ENCODE results near the gene ASCL5.

ASCL5 gene

GRCh38 chr1:201110616-201111015 lies 16.4 kb downstream of the ASCL5 start:
- DNase-seq, result no peak

DNA sequence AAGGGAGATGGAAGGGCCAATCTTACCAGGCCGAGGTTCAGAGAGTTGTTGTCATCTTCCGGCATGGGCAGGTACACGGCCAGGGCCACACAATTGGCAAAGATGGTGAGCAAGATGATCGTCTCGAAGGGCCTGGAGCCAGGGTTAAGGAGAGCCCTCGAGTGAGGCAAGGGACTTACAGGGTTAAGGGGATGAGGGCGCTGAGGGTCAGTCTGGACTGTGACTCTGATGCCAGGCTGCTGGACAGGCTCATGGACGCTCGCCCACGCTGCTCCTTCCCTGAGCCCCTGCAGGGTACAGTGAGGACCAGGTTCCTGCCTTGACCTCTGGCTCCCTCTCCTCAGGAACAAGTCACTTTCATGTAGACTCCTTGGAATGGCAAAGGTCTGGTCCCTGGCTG lies 16.8 kb downstream of the ASCL5 start:
- DNase-seq, result no peak

GRCh38 chr1:201109651-201110050 lies 17.3 kb downstream of the ASCL5 start:
- DNase-seq, result no peak

GRCh38 chr1:201108614-201109013 lies 18.4 kb downstream of the ASCL5 start:
- DNase-seq, result no peak

DNA sequence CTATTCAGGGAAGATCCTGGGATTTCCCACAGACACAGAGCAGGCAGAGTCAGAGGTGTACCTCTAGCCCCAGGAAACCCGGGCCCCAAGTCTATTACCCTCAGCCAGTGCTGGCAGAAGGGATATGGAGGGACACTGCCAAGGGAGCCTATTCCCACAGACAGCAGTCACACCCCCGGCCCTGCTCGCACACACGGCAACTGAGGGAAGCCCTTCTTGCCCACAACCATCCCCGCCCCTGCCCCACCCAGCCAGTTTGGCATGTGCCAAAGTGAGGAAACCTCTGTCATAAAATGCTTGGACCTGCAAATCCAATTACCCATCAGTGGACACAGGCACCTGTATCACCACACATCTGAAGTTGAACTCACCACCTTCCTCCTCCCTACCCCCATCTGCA lies 21.3 kb downstream of the ASCL5 start:
- no peak for DNase-seq

GRCh38 chr1:201104141-201104540 lies 22.8 kb downstream of the ASCL5 start:
- DNase-seq, result no peak

DNA sequence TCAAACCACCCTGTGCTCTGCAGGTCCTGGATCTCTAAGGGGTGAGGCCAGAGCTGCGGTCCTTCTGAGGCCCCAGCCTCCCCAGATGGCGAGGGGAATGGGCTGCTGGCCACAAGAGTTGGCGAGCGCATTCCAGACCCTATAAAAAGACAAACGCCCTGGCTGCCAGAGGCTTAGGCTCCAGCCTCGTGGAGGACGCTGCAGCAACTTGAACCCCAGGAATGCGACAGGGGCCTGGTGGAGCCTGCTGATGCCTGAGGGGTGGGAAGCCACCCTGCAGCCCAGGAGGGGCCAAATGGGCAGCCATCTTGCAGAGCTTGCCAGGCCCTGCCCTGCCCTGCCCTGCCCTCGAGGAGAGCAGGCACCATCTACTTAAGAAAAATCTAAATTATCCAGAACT lies 23.3 kb downstream of the ASCL5 start:
- no peak for DNase-seq

DNA sequence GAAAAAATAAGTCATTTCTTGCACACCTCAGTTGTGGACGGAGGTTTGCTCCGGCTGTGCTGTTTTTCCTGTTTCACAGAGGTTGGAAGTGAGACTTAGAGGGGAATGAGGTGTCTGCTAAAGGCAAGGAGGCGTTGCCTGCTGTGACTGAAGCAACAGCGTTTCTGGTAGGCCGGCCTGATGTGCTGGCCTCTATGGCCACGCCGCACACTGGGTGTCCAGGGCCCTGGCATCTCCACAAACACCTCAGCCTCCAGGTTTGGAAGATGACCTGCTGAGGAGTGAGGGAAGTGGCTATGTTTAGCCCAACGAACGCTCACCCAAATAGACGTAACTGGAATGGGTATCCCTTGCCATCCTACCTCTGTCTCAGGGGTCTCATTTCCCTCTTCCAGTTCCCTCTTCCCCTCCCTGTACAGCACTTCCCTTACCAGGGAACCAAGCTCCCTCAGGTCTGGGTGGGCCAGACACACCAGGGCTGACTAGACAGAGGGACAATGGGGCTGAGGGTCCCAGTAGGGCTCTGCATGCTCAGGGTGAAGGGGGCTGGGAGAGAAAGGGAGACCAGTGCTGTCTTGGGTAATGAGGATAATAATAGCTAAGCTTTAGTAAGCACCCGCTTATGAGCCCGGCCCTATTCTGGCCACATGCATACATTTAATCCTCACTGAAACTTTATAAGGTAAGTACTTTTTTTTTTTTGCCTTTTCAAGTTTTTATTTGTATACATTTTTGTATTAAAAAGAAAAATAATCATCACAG lies 26.6 kb downstream of the ASCL5 start:
- DNase-seq, result no peak

GRCh38 chr1:201098992-201099677 lies 27.8 kb downstream of the ASCL5 start:
- no peak for DNase-seq

GRCh38 chr1:201096977-201097856 lies 29.8 kb downstream of the ASCL5 start:
- no peak for DNase-seq

- DNase-seq, result no peak
Measured at GRCh38 chr1:201096041-201096461, 30.9 kb downstream of the ASCL5 start.

DNA sequence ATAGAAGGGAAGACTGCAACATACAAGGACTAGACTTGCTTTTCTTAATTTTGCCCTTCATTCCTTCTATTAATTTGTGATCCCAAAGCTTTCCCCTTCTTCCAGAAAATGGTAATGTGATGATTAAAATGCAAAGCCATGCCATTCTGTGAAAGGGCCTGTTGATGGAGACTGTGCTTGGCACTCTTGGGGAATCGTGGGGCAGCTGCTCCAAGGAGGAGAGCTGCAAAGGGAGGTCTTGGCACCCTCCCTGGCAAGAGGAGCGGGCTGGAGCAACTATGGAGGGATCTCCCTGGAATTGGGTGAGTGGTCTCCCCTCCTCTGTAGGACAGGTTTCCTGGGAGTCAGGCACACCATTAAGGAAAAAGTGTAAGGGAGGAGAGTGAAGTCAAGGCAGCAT lies 31.4 kb downstream of the ASCL5 start:
- no peak for DNase-seq

- DNase-seq, result no peak
Measured at GRCh38 chr1:201094832-201095231, 32.2 kb downstream of the ASCL5 start.

DNA sequence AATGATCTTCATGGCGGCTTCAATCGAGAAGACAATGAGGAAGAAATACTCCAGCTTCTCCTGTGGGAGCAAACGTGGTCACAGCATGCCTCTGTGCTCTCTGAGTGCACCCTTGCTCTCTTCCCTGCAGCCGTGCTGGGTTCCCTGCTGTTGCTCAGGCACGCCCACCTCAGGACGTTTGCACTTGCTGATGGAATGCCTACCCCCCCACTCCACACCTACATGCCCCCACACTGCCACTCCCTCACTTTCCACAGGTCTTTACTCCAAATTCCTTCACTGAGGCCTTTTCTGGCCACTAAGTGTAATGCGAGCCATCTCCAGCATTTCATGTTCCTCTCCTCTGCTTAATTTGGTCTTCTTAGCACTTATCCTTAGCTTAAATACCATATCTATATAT lies 33.0 kb downstream of the ASCL5 start:
- no peak for DNase-seq

DNA sequence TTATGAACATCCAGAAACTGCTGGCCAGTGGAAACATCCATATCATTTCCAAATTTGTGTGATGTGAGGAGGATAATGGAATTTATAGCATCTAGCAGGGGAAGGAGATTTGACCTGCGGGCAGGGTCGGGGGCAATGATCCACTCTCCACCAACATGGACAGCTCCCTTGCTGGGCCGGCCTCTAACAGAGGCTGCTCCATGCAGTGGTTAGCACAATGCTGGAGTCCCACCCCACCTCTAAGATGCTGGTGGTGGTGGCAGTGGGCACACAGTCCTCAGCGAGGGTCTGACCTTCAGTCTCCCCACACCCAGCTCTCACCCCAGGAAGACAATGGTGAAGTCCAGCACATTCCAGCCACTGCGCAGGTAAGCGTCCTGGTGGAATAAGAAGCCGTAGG lies 33.4 kb downstream of the ASCL5 start:
- no peak for DNase-seq

- no peak for DNase-seq
Measured at GRCh38 chr1:201092738-201093137, 34.2 kb downstream of the ASCL5 start.

DNA sequence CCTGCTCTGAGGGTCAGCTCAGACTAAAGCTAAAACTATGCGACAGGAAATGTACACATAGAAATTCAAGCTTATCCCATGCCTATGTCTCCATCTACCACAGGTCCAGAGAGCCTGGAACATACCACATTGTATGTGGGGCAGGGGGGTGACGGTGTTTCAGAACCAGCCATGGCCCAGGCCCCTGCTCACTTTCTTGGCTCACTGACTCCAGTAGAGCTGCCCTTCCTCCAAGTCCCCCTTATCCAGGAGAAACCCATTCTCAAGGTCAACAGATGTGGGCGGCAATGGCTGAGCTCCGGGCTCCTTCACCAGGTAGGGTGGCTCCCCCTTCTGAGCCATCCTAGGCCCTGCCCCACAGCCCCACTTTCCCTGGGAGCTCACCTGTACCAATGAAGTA lies 35.7 kb downstream of the ASCL5 start:
- no peak for DNase-seq

GRCh38 chr1:201090541-201090940 lies 36.4 kb downstream of the ASCL5 start:
- no peak for DNase-seq

DNA sequence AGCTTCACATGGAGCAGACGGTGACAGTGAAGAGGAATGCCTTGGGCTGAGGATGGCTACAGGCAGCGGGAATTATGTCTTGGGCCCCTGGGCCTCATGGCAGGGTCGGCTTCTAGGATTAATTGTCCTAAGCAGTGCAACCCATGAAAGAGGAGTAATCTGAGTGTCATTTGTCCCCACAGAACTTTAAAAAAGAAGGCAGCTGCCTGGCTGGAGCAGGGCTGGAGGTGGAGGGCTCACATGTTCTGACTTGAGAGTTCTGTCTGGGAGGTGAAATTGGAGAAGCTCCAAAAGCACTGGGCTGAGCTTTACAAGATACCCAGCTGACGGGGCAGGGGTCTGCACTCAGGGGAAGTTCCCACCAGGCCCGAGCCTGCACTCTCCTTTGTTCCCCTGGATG lies 37.4 kb downstream of the ASCL5 start:
- DNase-seq, result no peak

GRCh38 chr1:201088901-201089525 lies 38.0 kb downstream of the ASCL5 start:
- DNase-seq, result no peak

DNA sequence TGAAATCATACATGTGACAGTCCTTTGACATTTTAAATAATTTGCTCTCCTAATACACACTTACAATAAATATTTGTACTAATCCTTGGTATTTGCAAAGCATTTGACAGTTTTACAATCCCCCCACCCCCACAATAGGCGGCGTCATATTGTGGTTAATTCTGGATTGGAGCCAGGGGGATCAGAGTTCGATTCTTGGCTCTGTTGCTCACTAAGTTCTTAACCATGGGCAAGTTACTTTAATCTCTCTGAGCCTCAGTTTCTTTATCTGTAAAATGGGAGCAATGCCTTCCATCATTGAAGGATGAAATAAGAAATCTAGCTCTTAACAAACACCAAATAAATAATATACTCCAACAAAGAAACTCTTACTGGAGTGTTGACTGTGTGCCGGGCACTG lies 38.6 kb downstream of the ASCL5 start:
- DNase-seq, result no peak

DNA sequence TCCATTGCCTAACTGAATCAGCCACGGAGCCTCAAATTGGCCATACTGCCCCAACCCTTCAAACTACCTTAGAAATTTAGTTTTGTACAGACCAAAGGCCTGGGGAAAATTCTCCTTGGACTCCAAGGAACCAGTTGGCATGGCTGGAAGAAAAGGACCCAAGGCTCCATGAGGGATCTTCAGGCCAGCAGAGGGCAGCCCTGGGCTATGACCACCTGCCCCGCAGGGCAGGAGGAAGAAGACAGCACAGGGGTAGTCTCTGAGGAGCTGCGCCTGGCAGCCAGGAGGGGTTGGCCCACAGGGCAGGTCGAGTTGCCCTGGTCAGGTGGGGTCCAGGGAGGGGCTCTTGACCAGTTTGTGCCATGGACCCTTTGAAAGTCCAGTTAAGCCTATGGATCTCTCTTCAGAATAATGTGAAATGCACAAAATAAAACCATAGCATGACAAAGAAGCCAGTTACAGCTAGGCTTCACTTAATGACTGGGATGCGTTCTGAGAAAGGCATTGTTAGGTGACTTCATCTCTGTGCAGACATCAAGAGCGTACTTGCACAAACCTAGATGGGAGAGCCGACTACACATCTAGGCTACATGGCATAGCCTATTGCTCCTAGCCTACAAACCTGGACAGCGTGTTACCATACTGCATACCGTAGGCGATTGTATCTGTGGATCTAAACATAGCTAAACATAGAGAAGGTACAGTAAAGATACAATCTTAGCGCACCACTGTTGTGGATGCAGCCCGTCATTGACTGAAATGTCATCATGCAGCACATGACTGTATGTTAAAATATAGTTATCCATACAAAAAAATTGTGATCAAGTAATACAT lies 40.9 kb downstream of the ASCL5 start:
- DNase-seq, result peak in 3 of 6 experiments; percentile 14 to 34 (median 15)

Measured in stimulated activated naive CD4-positive, alpha-beta T cell (primary cell).